K562 (cell line): ENCODE measurements around the gene CLIP4.

Experiments
- ZNF121 ChIP-seq: sonication (generic); formaldehyde crosslinking; conservative IDR thresholded peaks from 2 replicates; pipeline ENCODE4 v1.8.0; 2022; ENCODE audit warnings: missing genetic modification reagents
- ZNF140 ChIP-seq: fragments of 250-450 bp; sonication (Bioruptor Pico); IDR thresholded peaks from 2 replicates; pipeline ENCODE4 v1.8.0; 2021; ENCODE audit warnings: moderate library complexity, mild to moderate bottlenecking, inconsistent platforms

GRCh38 chr2:29218071-29218470 is 102.9 kb downstream of the CLIP4 start:
- TF ChIP-seq ZNF140, result no peak
- no peak for TF ChIP-seq ZNF121 (CRISPR knock-in tag)
